OCI-LY1 (cell line): ENCODE data around the gene ROR2.

ENCODE experiments used
- H2AFZ ChIP-seq: fragments of 200-600 bp; sonication (generic), shearing (Covaris generic); 2 replicates; pipeline ENCODE4 v1.6.0; 2014; ENCODE audit warnings: antibody characterized with exemption, mild to moderate bottlenecking, low read length
- H3F3A ChIP-seq: fragments of 200-600 bp; sonication (generic), shearing (Covaris generic); 2 replicates; pipeline ENCODE4 v1.6.0; 2014; ENCODE audit warnings: mild to moderate bottlenecking, antibody characterized with exemption, low read length, moderate library complexity; ENCODE audit not compliant: insufficient read depth
- H3K27ac ChIP-seq: fragments of 200-600 bp; sonication (generic); 2 replicates; pipeline ENCODE4 v1.5.1; 2014; ENCODE audit warnings: low read length, mixed run types, mild to moderate bottlenecking, low read depth; ENCODE audit not compliant: poor library complexity, severe bottlenecking
- H3K27me3 ChIP-seq: fragments of 200-600 bp; sonication (generic); 2 replicates; pipeline ENCODE4 v1.6.0; 2014; ENCODE audit warnings: antibody characterized with exemption, mild to moderate bottlenecking, low read length, moderate library complexity; ENCODE audit not compliant: insufficient read depth
- H3K36me3 ChIP-seq: fragments of 200-600 bp; sonication (generic); 2 replicates; pipeline ENCODE4 v1.6.1; 2014; ENCODE audit warnings: mild to moderate bottlenecking, antibody characterized with exemption, low read length, moderate library complexity, mixed read lengths; ENCODE audit not compliant: insufficient read depth
- H3K4me1 ChIP-seq: fragments of 200-600 bp; sonication (generic); 2 replicates; pipeline ENCODE4 v1.5.1; 2014; ENCODE audit warnings: mild to moderate bottlenecking, low read length, moderate library complexity; ENCODE audit not compliant: insufficient read depth, severe bottlenecking
- H3K4me2 ChIP-seq: fragments of 200-600 bp; sonication (generic), shearing (Covaris generic); 2 replicates; pipeline ENCODE4 v1.6.1; 2014; ENCODE audit warnings: low read length
- H3K4me3 ChIP-seq: fragments of 200-600 bp; sonication (generic); 2 replicates; pipeline ENCODE4 v1.5.1; 2014; ENCODE audit warnings: low read length, low read depth, mild to moderate bottlenecking, mixed read lengths; ENCODE audit not compliant: poor library complexity, severe bottlenecking
- H3K79me2 ChIP-seq: fragments of 200-600 bp; shearing (Covaris generic); 2 replicates; pipeline ENCODE4 v1.6.1; 2016; ENCODE audit warnings: mixed run types, low read length, mixed read lengths; ENCODE audit not compliant: insufficient read depth
- H3K9ac ChIP-seq: fragments of 200-600 bp; sonication (generic), shearing (Covaris generic); 2 replicates; pipeline ENCODE4 v1.6.1; 2014; ENCODE audit warnings: mild to moderate bottlenecking, low read length, mixed read lengths
- H3K9me2 ChIP-seq: fragments of 200-600 bp; sonication (generic), shearing (Covaris generic); 2 replicates; pipeline ENCODE4 v1.6.1; 2014; ENCODE audit warnings: low read depth, mild to moderate bottlenecking, low read length, mixed read lengths
- H3K9me3 ChIP-seq: fragments of 200-600 bp; shearing (Covaris generic); 2 replicates; pipeline ENCODE4 v1.6.1; 2014; ENCODE audit warnings: low read length, mixed read lengths
- H4K20me1 ChIP-seq: fragments of 200-600 bp; sonication (generic), shearing (Covaris generic); 2 replicates; pipeline ENCODE4 v1.6.0; 2016; ENCODE audit warnings: mild to moderate bottlenecking, low read length; ENCODE audit not compliant: insufficient read depth
- EZH2 ChIP-seq: fragments of 200-600 bp; sonication (generic), shearing (Covaris generic); IDR thresholded peaks from 2 replicates; pipeline ENCODE4 v1.8.0; 2017; ENCODE audit warnings: borderline replicate concordance, mixed run types, mild to moderate bottlenecking, antibody characterized with exemption, low read length, moderate library complexity, mixed read lengths
- TF ChIP-seq, protein P1 (sequence below): fragments of 200-600 bp; sonication (generic), shearing (Covaris generic); IDR thresholded peaks from 2 replicates; pipeline ENCODE4 v1.5.1; 2017; ENCODE audit warnings: mild to moderate bottlenecking, antibody characterized with exemption, low read length, moderate library complexity, mixed read lengths

ROR2 gene

DNA sequence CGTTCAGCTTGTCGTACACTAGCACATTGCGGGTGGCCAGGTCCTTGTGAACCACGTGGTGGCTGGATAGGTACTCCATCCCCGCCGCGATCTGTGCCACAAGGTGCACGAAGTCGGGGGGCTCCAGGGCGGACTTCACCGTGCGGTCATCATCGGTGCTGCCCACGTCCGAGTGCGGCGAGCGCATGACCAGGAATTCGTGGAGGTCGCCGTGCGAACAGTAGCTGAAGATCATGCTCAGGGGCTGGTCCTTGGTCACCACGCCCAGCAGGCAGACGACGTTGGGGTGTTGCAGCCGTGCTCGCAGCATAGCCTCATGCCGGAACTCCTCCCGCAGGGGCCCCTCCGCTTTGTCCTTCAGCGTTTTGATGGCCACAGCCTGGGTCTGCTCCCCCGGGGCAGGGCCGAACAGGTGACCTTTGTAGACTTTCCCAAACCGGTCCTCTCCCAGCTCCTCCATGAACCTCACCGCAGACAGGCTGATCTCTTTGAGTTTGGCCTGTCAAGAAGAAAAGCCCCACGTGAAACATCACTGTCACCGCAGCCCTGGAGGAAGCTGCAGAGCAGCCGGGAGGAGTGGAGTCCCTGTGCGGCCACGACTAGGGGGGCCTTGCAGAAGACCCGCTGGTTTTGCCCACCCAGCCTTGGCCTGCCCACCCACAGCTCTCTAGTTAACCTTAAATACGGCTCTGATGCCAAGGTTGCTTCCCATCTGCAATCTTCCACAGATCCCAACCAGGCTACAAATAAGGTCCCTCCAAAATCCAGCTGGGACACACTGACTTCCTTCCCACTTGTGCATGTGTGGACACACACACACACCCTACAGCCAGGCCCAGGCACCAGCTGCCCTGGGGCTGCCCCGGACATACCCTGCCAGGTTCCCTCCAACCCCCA, 225.2 kb downstream of the ROR2 start:
- H3F3A ChIP-seq, result no peaks in the 10 kb centered on the region
- TF ChIP-seq EZH2, result no peak
- TF ChIP-seq, protein P1, sequence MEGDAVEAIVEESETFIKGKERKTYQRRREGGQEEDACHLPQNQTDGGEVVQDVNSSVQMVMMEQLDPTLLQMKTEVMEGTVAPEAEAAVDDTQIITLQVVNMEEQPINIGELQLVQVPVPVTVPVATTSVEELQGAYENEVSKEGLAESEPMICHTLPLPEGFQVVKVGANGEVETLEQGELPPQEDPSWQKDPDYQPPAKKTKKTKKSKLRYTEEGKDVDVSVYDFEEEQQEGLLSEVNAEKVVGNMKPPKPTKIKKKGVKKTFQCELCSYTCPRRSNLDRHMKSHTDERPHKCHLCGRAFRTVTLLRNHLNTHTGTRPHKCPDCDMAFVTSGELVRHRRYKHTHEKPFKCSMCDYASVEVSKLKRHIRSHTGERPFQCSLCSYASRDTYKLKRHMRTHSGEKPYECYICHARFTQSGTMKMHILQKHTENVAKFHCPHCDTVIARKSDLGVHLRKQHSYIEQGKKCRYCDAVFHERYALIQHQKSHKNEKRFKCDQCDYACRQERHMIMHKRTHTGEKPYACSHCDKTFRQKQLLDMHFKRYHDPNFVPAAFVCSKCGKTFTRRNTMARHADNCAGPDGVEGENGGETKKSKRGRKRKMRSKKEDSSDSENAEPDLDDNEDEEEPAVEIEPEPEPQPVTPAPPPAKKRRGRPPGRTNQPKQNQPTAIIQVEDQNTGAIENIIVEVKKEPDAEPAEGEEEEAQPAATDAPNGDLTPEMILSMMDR, result no peak
- no peak overlapping the region for H3K9ac ChIP-seq
- no peaks in the 10 kb centered on the region for H3K9me3 ChIP-seq
- no peak overlapping the region for H2AFZ ChIP-seq
- no peaks in the 10 kb centered on the region for H3K9me2 ChIP-seq
- no peak overlapping the region for H3K4me2 ChIP-seq
- H3K4me3 ChIP-seq, result no peak overlapping the region
- no peak overlapping the region for H3K27ac ChIP-seq
- H3K27me3 ChIP-seq, result no peaks in the 10 kb centered on the region
- no peaks in the 10 kb centered on the region for H3K79me2 ChIP-seq
- peaks cover 9% of the 10 kb centered on the region for H3K4me1 ChIP-seq
- H4K20me1 ChIP-seq, result no peaks in the 10 kb centered on the region
- no peaks in the 10 kb centered on the region for H3K36me3 ChIP-seq

GRCh38 chr9:91724068-91724440, 226.0 kb downstream of the ROR2 start:
- no peak overlapping the region for H2AFZ ChIP-seq
- H3K27me3 ChIP-seq, result no peaks in the 10 kb centered on the region
- H3K4me1 ChIP-seq, result peaks cover 9% of the 10 kb centered on the region
- no peak overlapping the region for H3K4me3 ChIP-seq
- H3K9me2 ChIP-seq, result no peaks in the 10 kb centered on the region
- H3K9ac ChIP-seq, result no peak overlapping the region
- no peak overlapping the region for H3K4me2 ChIP-seq
- no peaks in the 10 kb centered on the region for H3K36me3 ChIP-seq
- H3K9me3 ChIP-seq, result no peaks in the 10 kb centered on the region
- no peaks in the 10 kb centered on the region for H3K79me2 ChIP-seq
- TF ChIP-seq, protein P1, result no peak
- TF ChIP-seq EZH2, result no peak
- H3F3A ChIP-seq, result no peaks in the 10 kb centered on the region
- H3K27ac ChIP-seq, result no peak overlapping the region
- no peaks in the 10 kb centered on the region for H4K20me1 ChIP-seq

DNA sequence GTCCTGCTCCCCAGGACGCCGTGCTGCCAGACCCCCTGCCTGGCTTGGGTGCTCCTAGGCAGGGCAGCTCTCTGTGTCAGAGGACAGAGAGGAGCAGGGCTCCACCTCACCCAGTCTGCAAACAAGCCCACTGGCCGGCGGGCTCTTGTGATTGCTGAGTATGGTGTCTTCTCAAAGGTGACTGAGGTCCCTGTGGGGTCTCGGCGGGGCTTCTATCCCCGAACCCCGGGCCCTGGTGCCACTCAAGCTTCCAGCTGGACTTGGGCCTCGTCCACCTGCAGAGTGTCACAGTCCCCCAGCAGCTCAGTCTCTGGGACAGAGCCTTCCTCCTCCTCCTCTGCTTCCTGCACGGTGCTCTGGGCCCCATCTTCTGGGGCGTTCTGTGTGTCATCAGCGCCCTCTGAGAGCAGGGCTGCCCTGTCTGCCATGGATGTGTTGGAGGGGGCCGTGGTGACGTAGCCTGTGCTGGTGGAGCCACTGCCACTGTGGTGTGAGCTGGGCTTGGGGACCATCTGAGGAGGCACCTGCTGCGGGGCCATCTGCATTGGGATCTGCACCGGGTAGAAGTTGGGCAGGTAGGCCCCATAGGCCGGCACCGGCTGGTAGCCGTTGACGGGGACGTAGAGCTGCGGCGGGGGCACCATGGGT, 226.5 kb downstream of the ROR2 start:
- H3K9me3 ChIP-seq, result no peaks in the 10 kb centered on the region
- H3K27ac ChIP-seq, result no peak overlapping the region
- peaks cover 9% of the 10 kb centered on the region for H3K4me1 ChIP-seq
- no peak overlapping the region for H2AFZ ChIP-seq
- H3F3A ChIP-seq, result no peaks in the 10 kb centered on the region
- TF ChIP-seq EZH2, result no peak
- TF ChIP-seq, protein P1, result no peak
- no peaks in the 10 kb centered on the region for H3K27me3 ChIP-seq
- H3K4me3 ChIP-seq, result no peak overlapping the region
- no peaks in the 10 kb centered on the region for H4K20me1 ChIP-seq
- H3K36me3 ChIP-seq, result no peaks in the 10 kb centered on the region
- no peak overlapping the region for H3K4me2 ChIP-seq
- no peaks in the 10 kb centered on the region for H3K79me2 ChIP-seq
- no peak overlapping the region for H3K9ac ChIP-seq
- no peaks in the 10 kb centered on the region for H3K9me2 ChIP-seq
